ENCODE data around the gene OR6C2.
"Not testable (repeated sequence)": the region's sequence is repeated elsewhere in the genome, so short reads cannot be mapped to it uniquely, and the experiment has no call there.

- TF ChIP-seq EZH2 (IDR thresholded peaks at IDR 0.05; ENCODE audit: insufficient read depth, poor library complexity, severe bottlenecking); EZH2phosphoT487 (IDR thresholded peaks at IDR 0.05; ENCODE audit: insufficient read depth, low read depth): not testable (repeated sequence)
These were observed 34.7 kb upstream of the OR6C2 start for GRCh38 chr12:55409133-55409532.

Measured in GM23248 (cell line).